ENCODE data around the gene SDCBP2. TPM values are rescaled to one million over a fixed set of nuclear protein-coding genes. Genes with fewer than 3 reads are reported as not detected.

Gene SDCBP2
- total and polyA plus RNA-seq, 11 donors: 0.65 to 4.2 (median 2.1) TPM

- 81 to 100% (median 96%) methylated on average over 2 of the region's 2 CpGs for WGBS, 4 donors
- no peak for TF ChIP-seq CTCF (IDR thresholded peaks at IDR 0.05)
- no peak for TF ChIP-seq POLR2A (IDR thresholded peaks at IDR 0.05)
- ATAC-seq (no peak), DNase-seq (no peak)
- no peak overlapping the region for H3K4me3 ChIP-seq
- intact Hi-C loops (cut with DNase I): no loop called here
- H3K9me3 ChIP-seq: no peaks in the 10 kb centered on the region
- peaks cover 0 to 25% (median 4%) of the 10 kb centered on the region in 9 donors for H3K36me3 ChIP-seq
- H3K27me3 ChIP-seq: no peaks in the 10 kb centered on the region
- H3K27ac ChIP-seq: no peak overlapping the region
- H3K4me1 ChIP-seq: peaks cover 0 to 9% (median 0%) of the 10 kb centered on the region in 12 donors
Observed at GRCh38 chr20:1297486-1297885, 31.5 kb downstream of the SDCBP2 start.

GRCh38 chr20:1296922-1297321, 32.0 kb downstream of the SDCBP2 start:
- H3K4me1 ChIP-seq: peaks cover 0 to 9% (median 0%) of the 10 kb centered on the region in 12 donors
- TF ChIP-seq POLR2A (IDR thresholded peaks at IDR 0.05) (no peak), CTCF (IDR thresholded peaks at IDR 0.05) (no peak)
- no peaks in the 10 kb centered on the region for H3K9me3 ChIP-seq
- H3K27me3 ChIP-seq: no peaks in the 10 kb centered on the region
- WGBS, 4 donors: 88 to 95% (median 94%) methylated on average over 14 of the region's 14 CpGs
- no peak for DNase-seq
- intact Hi-C loops (cut with DNase I): no loop called here
- no peak for ATAC-seq
- peaks cover 0 to 25% (median 4%) of the 10 kb centered on the region in 9 donors for H3K36me3 ChIP-seq
- H3K4me3 ChIP-seq: no peak overlapping the region
- H3K27ac ChIP-seq: no peak overlapping the region

- peaks cover 0 to 7% (median 0%) of the 10 kb centered on the region in 12 donors for H3K4me1 ChIP-seq
- H3K36me3 ChIP-seq: peaks cover 0 to 23% (median 4%) of the 10 kb centered on the region in 9 donors
- TF ChIP-seq CTCF (IDR thresholded peaks at IDR 0.05) (no peak), POLR2A (IDR thresholded peaks at IDR 0.05) (no peak)
- H3K27me3 ChIP-seq: no peaks in the 10 kb centered on the region
- intact Hi-C loops (cut with DNase I): no loop called here
- H3K9me3 ChIP-seq: no peaks in the 10 kb centered on the region
- WGBS, 4 donors: 92 to 95% (median 94%) methylated on average over 20 of the region's 20 CpGs
- H3K4me3 ChIP-seq: no peak overlapping the region
- ATAC-seq (no peak), DNase-seq (no peak)
- no peak overlapping the region for H3K27ac ChIP-seq
Observed at GRCh38 chr20:1296117-1296610, 32.8 kb downstream of the SDCBP2 start.

- H3K4me3 ChIP-seq: no peak overlapping the region
- 94 to 97% (median 97%) methylated on average over 19 to 20 of the region's 20 CpGs for WGBS, 4 donors
- H3K27ac ChIP-seq: no peak overlapping the region
- H3K9me3 ChIP-seq: no peaks in the 10 kb centered on the region
- no peak for TF ChIP-seq POLR2A (IDR thresholded peaks at IDR 0.05)
- no peak for TF ChIP-seq CTCF (IDR thresholded peaks at IDR 0.05)
- H3K27me3 ChIP-seq: no peaks in the 10 kb centered on the region
- DNase-seq (no peak), ATAC-seq (no peak)
- peaks cover 0 to 15% (median 0%) of the 10 kb centered on the region in 9 donors for H3K36me3 ChIP-seq
- intact Hi-C loops (cut with DNase I): no loop called here
- H3K4me1 ChIP-seq: peaks cover 0 to 10% (median 0%) of the 10 kb centered on the region in 12 donors
Observed at GRCh38 chr20:1295276-1295930, 33.5 kb downstream of the SDCBP2 start.

Measured in heart left ventricle (tissue), 16 donors.